HG03095 (cell line): ENCODE measurements around the gene FBH1.
"Not testable (repeated sequence)": the region's sequence is repeated elsewhere in the genome, so short reads cannot be mapped to it uniquely, and the experiment has no call there.

Experiments
- ATAC-seq: cut with Tn5 transposase; IDR thresholded peaks from one replicate; pipeline ENCODE4 v1.9.1; 2021; ENCODE audit warnings: moderate library complexity; ENCODE audit not compliant: unreplicated experiment

FBH1 gene

GRCh38 chr10:5902511-5903274 lies 12.7 kb downstream of the FBH1 start:
- no peak for ATAC-seq

GRCh38 chr10:5903563-5903962 lies 13.5 kb downstream of the FBH1 start:
- ATAC-seq, result no peak

GRCh38 chr10:5904227-5904626 lies 14.2 kb downstream of the FBH1 start:
- peak; percentile 95 for ATAC-seq

- ATAC-seq, result no peak
Observed at GRCh38 chr10:5905854-5906507, 15.9 kb downstream of the FBH1 start.

GRCh38 chr10:5906651-5907050 lies 16.6 kb downstream of the FBH1 start:
- no peak for ATAC-seq

- ATAC-seq, result not testable (repeated sequence)
Observed at GRCh38 chr10:5908676-5909075, 18.6 kb downstream of the FBH1 start.

- ATAC-seq, result no peak
Observed at GRCh38 chr10:5910323-5911100, 20.5 kb downstream of the FBH1 start.

GRCh38 chr10:5911670-5912069 lies 21.6 kb downstream of the FBH1 start:
- ATAC-seq, result no peak

GRCh38 chr10:5913736-5914135 lies 23.7 kb downstream of the FBH1 start:
- no peak for ATAC-seq

- no peak for ATAC-seq
Observed at GRCh38 chr10:5915451-5915850, 25.4 kb downstream of the FBH1 start.

GRCh38 chr10:5917305-5917704 lies 27.3 kb downstream of the FBH1 start:
- no peak for ATAC-seq

- ATAC-seq, result no peak
Observed at GRCh38 chr10:5918763-5919162, 28.7 kb downstream of the FBH1 start.

GRCh38 chr10:5919568-5919967 lies 29.5 kb downstream of the FBH1 start:
- ATAC-seq, result no peak

- ATAC-seq, result no peak
Observed at GRCh38 chr10:5921746-5922145, 31.7 kb downstream of the FBH1 start.

- no peak for ATAC-seq
Observed at GRCh38 chr10:5924889-5925288, 34.8 kb downstream of the FBH1 start.

- no peak for ATAC-seq
Observed at GRCh38 chr10:5927306-5927705, 37.3 kb downstream of the FBH1 start.

GRCh38 chr10:5929442-5929841 lies 39.4 kb downstream of the FBH1 start:
- ATAC-seq, result no peak

- no peak for ATAC-seq
Observed at GRCh38 chr10:5930272-5930671, 40.2 kb downstream of the FBH1 start.

- no peak for ATAC-seq
Observed at GRCh38 chr10:5932345-5932744, 42.3 kb downstream of the FBH1 start.

- no peak for ATAC-seq
Observed at GRCh38 chr10:5933909-5934546, 44.0 kb downstream of the FBH1 start.

- no peak for ATAC-seq
Observed at GRCh38 chr10:5935628-5936027, 45.6 kb downstream of the FBH1 start.
